Measurements from ENCODE around the gene SASH1. TPM values are rescaled to one million over a fixed set of nuclear protein-coding genes. Genes with fewer than 3 reads are reported as not detected.

SASH1 gene
- total RNA-seq, 1 donor from 2014 or later = 10.2 TPM

GRCh38 chr6:148426317-148426977 is 83.8 kb downstream of the SASH1 start:
- no peak overlapping the region for H3K9ac ChIP-seq
- H3K36me3 Mint-ChIP-seq = peaks cover 8% of the 10 kb centered on the region

GRCh38 chr6:148427333-148427732 is 84.7 kb downstream of the SASH1 start:
- Mint-ChIP-seq H3K27me3 (ENCODE audit: insufficient read depth, low read depth) (no peaks in the 10 kb centered on the region), H3K4me3 (no peak overlapping the region), H3K36me3 (peaks cover 8% of the 10 kb centered on the region), H3K27ac (no peak overlapping the region), H3K9me3 (peaks cover 2% of the 10 kb centered on the region), H3K4me1 (peaks cover 26% of the 10 kb centered on the region)
- Histone ChIP-seq H3K9me3 (ENCODE audit: low read depth) (no peaks in the 10 kb centered on the region), H3K4me2 (no peak overlapping the region), H3K4me1 (no peaks in the 10 kb centered on the region), H3K4me3 (no peak overlapping the region), H3F3A (ENCODE audit: low read depth) (no peaks in the 10 kb centered on the region), H3K27ac (no peak overlapping the region), H3K27me3 (no peaks in the 10 kb centered on the region), H3K36me3 (no peaks in the 10 kb centered on the region), H2AFZ (replicated peaks) (no peak overlapping the region), H3K9ac (no peak overlapping the region), H4K20me1 (ENCODE audit: low read depth) (no peaks in the 10 kb centered on the region), H3K79me2 (ENCODE audit: low read depth) (no peaks in the 10 kb centered on the region)
- no peak for DNase-seq (ENCODE audit: low spot score)
- TF ChIP-seq CTCF (IDR thresholded peaks at IDR 0.05) (no peak), EZH2phosphoT487 (IDR thresholded peaks at IDR 0.05) (no peak), EZH2 (IDR thresholded peaks at IDR 0.05) (no peak)

More at GRCh38 chr6:148426317-148426977, 83.8 kb downstream of the SASH1 start:
- H3F3A ChIP-seq (ENCODE audit: low read depth) = no peaks in the 10 kb centered on the region
- peaks cover 27% of the 10 kb centered on the region for H3K4me1 Mint-ChIP-seq
- H3K27me3 ChIP-seq = no peaks in the 10 kb centered on the region
- H3K4me1 ChIP-seq = no peaks in the 10 kb centered on the region
- H3K27ac Mint-ChIP-seq = no peak overlapping the region
- H2AFZ ChIP-seq (replicated peaks) = no peak overlapping the region
- no peak overlapping the region for H3K4me2 ChIP-seq
- no peak for DNase-seq (ENCODE audit: low spot score)
- H3K4me3 Mint-ChIP-seq = no peak overlapping the region
- TF ChIP-seq EZH2phosphoT487 (IDR thresholded peaks at IDR 0.05) = no peak
- no peak overlapping the region for H3K27ac ChIP-seq
- no peaks in the 10 kb centered on the region for H3K27me3 Mint-ChIP-seq (ENCODE audit: insufficient read depth, low read depth)
- no peaks in the 10 kb centered on the region for H4K20me1 ChIP-seq (ENCODE audit: low read depth)
- H3K79me2 ChIP-seq (ENCODE audit: low read depth) = no peaks in the 10 kb centered on the region
- H3K36me3 ChIP-seq = no peaks in the 10 kb centered on the region
- H3K9me3 ChIP-seq (ENCODE audit: low read depth) = no peaks in the 10 kb centered on the region
- peaks cover 2% of the 10 kb centered on the region for H3K9me3 Mint-ChIP-seq
- H3K4me3 ChIP-seq = no peak overlapping the region

GRCh38 chr6:148429423-148429822 is 86.8 kb downstream of the SASH1 start:
- TF ChIP-seq CTCF (IDR thresholded peaks at IDR 0.05) = no peak
- no peak for TF ChIP-seq EZH2 (IDR thresholded peaks at IDR 0.05)
- TF ChIP-seq EZH2phosphoT487 (IDR thresholded peaks at IDR 0.05) = no peak
- H3K4me3 Mint-ChIP-seq = no peak overlapping the region
- Histone ChIP-seq H4K20me1 (ENCODE audit: low read depth) (no peaks in the 10 kb centered on the region), H3K4me3 (no peak overlapping the region), H3K27me3 (no peaks in the 10 kb centered on the region), H3K4me1 (no peaks in the 10 kb centered on the region), H3K9ac (no peak overlapping the region), H3K79me2 (ENCODE audit: low read depth) (no peaks in the 10 kb centered on the region), H3F3A (ENCODE audit: low read depth) (no peaks in the 10 kb centered on the region), H3K9me3 (ENCODE audit: low read depth) (no peaks in the 10 kb centered on the region), H2AFZ (replicated peaks) (no peak overlapping the region), H3K4me2 (no peak overlapping the region), H3K27ac (no peak overlapping the region), H3K36me3 (no peaks in the 10 kb centered on the region)
- DNase-seq (ENCODE audit: low spot score) = no peak
- peaks cover 2% of the 10 kb centered on the region for H3K9me3 Mint-ChIP-seq
- H3K27ac Mint-ChIP-seq = no peak overlapping the region
- H3K27me3 Mint-ChIP-seq (ENCODE audit: insufficient read depth, low read depth) = no peaks in the 10 kb centered on the region
- peaks cover 19% of the 10 kb centered on the region for H3K4me1 Mint-ChIP-seq
- H3K36me3 Mint-ChIP-seq = peaks cover 10% of the 10 kb centered on the region

GRCh38 chr6:148430897-148431296 is 88.3 kb downstream of the SASH1 start:
- Histone ChIP-seq H3K9ac (no peak overlapping the region), H4K20me1 (ENCODE audit: low read depth) (no peaks in the 10 kb centered on the region), H2AFZ (replicated peaks) (no peak overlapping the region), H3K4me3 (no peak overlapping the region), H3K27ac (no peak overlapping the region), H3K79me2 (ENCODE audit: low read depth) (no peaks in the 10 kb centered on the region), H3K4me2 (no peak overlapping the region), H3K36me3 (no peaks in the 10 kb centered on the region), H3F3A (ENCODE audit: low read depth) (no peaks in the 10 kb centered on the region), H3K27me3 (no peaks in the 10 kb centered on the region), H3K4me1 (no peaks in the 10 kb centered on the region), H3K9me3 (ENCODE audit: low read depth) (no peaks in the 10 kb centered on the region)
- peaks cover 2% of the 10 kb centered on the region for H3K9me3 Mint-ChIP-seq
- H3K36me3 Mint-ChIP-seq = peaks cover 11% of the 10 kb centered on the region
- no peak overlapping the region for H3K27ac Mint-ChIP-seq
- TF ChIP-seq EZH2phosphoT487 (IDR thresholded peaks at IDR 0.05) = no peak
- no peak for TF ChIP-seq EZH2 (IDR thresholded peaks at IDR 0.05)
- no peak for TF ChIP-seq CTCF (IDR thresholded peaks at IDR 0.05)
- H3K27me3 Mint-ChIP-seq (ENCODE audit: insufficient read depth, low read depth) = no peaks in the 10 kb centered on the region
- peaks cover 19% of the 10 kb centered on the region for H3K4me1 Mint-ChIP-seq
- no peak overlapping the region for H3K4me3 Mint-ChIP-seq
- no peak for DNase-seq (ENCODE audit: low spot score)
